Measurements from ENCODE around the gene HOXA5. TPM values are rescaled to one million over a fixed set of nuclear protein-coding genes. Genes with fewer than 3 reads are reported as not detected.

HOXA5 gene
- total RNA-seq, 2 experiments from 2014 or later = not detected

- ChIA-PET POLR2A (no interaction called here), CTCF (interaction anchor here (0.7 to 2.0 kb wide), 4 partner anchors 9 to 18 kb away, joined by 3 to 8 read pairs (median 4); partner anchors contain the start of genes HOXA10, HOXA6 and HOXA9)
These were observed 12.5 kb upstream of the HOXA5 start for GRCh38 chr7:27155816-27156507.

DNA sequence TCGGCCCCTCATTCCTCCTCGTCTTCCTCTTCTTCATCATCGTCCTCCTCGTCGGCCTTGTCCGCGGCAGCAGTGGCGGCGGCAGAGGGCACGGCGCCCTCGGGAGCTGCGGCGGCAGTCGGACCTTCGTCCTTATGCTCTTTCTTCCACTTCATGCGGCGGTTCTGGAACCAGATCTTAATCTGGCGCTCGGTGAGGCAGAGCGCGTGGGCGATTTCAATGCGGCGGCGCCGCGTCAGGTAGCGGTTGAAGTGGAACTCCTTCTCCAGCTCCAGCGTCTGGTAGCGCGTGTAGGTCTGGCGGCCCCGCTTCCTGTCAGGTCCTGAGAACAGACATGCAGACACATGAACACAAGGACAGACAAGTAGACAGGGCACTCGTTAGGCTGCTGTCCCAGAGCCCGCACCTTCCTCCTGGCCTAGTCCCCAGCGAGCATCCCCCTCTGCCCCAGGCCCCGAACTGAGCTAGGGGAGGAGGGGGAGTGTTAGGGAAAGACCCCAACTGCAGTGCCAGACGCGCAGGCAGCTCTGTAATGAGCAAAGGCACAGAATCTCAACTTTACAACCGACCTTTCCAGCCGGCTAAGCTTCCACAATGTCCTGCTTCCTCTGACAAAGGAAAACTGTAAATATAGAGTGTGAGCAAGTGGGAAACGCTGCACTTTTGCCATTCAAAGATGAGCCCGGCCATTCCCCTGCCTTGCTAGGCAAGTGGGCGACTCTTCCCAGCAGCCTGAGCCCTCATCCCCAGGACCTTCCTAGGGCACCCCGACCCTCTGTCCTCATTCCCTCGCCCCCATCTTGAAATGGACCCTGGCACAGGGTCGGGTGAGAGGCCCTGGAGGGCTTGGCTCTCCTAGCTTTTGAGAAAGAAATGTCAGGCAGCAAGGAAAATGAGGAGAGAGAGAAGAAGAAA is 11.7 kb upstream of the HOXA5 start:
- ChIA-PET CTCF (interaction anchor here (2.0 kb wide), 1 partner anchor 10 kb away, joined by 8 read pairs; the partner anchor contains the start of gene HOXA9), POLR2A (no interaction called here)

GRCh38 chr7:27154369-27154768 is 10.9 kb upstream of the HOXA5 start:
- POLR2A ChIA-PET = no interaction called here
- CTCF ChIA-PET = interaction anchor here (2.0 kb wide), 1 partner anchor 11 kb away, joined by 8 read pairs; the partner anchor contains the start of gene HOXA9

- POLR2A ChIA-PET = no interaction called here
These were observed 10.0 kb upstream of the HOXA5 start for GRCh38 chr7:27153526-27153925.

DNA sequence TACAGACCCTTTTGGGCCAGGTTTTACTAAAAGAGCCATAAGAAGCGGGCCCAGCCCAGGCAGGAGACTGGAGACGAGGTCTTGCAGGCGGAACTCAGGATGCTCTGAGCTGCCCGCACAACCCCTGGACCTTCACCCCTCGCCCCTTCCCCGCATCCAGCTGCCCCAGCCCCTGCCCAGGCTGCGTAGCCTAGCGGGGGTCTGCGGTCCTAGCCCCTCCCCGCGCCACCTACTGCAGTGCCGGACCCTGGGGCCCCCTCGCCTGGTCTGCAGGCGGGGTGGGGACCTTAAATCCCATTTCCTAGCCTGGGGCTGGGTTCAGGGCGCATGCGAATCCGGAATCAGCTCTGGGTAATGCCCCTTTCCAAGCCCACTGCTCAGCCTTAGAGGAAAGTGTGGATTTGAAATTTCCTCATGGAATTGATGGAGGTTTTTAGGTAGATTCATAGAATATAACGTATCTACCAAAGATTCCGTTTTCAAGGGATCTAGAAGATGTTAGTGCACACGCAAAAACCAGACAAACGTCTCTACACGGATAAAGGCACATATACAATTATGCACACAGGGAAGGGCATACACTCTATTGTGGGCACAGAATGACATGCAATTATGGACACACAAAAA is 9.4 kb upstream of the HOXA5 start:
- POLR2A ChIA-PET = no interaction called here
- CTCF ChIA-PET = interaction anchor here (1.0 to 1.4 kb wide), 2 partner anchors 8 to 38 kb away, joined by 3 to 7 read pairs; no protein-coding TSS in a partner anchor

More at GRCh38 chr7:27153526-27153925, 10.0 kb upstream of the HOXA5 start:
- CTCF ChIA-PET = no interaction called here

DNA sequence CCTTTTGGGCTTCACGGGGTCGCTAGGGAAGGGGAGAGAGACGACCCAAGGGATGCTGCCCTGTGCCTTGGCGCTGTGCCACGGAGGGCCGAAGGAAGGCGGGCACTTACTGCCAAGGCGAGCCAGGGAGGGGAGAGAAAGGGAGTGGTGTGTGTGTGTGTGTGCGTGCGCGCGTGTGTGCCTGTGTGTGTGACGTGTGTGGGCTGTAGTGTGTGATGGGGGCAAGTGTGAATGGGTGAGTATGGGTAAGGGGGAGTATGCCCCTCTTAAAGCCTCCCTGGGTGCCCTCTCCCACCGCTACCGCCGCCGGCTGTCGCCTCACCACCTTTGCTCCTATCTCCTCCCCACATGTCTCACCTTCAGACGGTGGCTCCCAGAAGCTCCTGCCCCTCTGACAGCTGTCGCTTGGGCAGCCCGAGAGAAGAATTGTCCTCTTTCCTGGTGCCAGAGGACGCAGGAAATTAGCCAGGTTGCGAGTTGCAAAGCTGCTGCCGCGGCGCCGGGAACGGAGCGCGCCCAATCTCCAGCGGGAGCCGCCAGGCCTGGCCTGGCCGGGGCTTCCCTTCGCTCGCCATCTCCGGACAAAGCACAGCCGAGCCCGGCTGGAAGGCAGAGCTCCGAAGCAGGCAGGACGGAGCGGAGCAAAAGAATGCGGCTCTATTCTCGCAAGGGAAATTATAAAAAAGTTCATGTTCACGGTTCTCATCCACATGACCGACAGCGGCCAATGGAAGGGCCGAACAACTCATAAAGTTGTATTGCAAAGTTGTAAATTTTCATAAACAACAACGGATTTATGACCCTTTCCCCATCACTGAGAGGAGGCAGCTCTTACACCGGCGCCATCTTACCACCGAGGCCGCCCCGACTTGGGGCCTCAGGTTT is 8.7 kb upstream of the HOXA5 start, which contains the start of gene HOXA3:
Gene HOXA3 (minus strand): TSS at position 653 of the 885 bp plus-strand sequence. CDS start 41,943 bp downstream, outside the sequence.
- POLR2A ChIA-PET = no interaction called here
- CTCF ChIA-PET = interaction anchor here (1.0 to 1.6 kb wide), 5 partner anchors 9 to 39 kb away, joined by 3 to 7 read pairs (median 5); partner anchors contain the start of gene HOXA4

GRCh38 chr7:27151341-27151930 is 8.0 kb upstream of the HOXA5 start:
- ChIA-PET POLR2A (no interaction called here), CTCF (interaction anchor here (1.0 to 1.6 kb wide), 8 partner anchors 10 to 469 kb away, joined by 3 to 6 read pairs (median 4); partner anchors contain the start of gene HOXA4)

DNA sequence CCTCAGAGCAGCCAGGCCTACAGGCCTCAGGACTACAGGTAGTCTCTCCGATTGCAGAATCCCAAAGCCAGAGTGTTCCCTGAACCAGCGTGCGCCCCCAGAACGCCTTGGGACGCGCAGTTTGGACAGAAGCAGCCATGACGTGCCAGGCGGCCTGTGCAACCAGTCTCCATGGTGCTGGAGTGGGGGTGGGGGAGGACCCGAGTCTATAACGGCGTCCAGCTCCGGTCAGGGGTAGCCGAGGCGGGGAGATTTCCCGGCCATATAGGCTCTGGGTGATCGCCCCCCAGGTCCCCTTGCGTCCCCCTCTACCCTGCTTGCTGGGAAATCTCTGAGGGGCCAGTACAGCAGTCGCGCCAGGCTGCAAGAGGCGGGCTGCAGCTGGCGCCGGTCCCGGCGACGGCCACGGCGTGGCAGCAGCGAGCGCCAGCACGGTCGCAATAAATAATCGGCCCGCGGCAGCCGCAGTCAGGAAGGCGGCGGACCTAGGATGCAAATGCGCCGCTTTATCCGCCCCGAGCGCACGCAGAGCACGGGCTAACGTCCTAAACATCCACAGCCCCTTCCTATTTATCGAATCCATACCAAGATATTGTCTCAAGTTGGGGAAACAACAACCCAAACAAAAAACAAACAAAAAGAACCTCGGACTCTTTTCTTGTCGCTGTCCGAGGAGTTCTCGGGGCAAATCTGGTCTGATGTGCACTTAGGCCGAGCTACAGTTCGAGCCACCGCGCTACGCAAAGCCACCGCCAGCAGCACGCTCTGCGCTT is 7.3 kb upstream of the HOXA5 start:
- ChIA-PET POLR2A (no interaction called here), CTCF (interaction anchor here (1.0 to 1.6 kb wide), 9 partner anchors 10 to 468 kb away, joined by 3 to 6 read pairs (median 4); partner anchors contain the start of genes HOXA11 and HOXA4)

DNA sequence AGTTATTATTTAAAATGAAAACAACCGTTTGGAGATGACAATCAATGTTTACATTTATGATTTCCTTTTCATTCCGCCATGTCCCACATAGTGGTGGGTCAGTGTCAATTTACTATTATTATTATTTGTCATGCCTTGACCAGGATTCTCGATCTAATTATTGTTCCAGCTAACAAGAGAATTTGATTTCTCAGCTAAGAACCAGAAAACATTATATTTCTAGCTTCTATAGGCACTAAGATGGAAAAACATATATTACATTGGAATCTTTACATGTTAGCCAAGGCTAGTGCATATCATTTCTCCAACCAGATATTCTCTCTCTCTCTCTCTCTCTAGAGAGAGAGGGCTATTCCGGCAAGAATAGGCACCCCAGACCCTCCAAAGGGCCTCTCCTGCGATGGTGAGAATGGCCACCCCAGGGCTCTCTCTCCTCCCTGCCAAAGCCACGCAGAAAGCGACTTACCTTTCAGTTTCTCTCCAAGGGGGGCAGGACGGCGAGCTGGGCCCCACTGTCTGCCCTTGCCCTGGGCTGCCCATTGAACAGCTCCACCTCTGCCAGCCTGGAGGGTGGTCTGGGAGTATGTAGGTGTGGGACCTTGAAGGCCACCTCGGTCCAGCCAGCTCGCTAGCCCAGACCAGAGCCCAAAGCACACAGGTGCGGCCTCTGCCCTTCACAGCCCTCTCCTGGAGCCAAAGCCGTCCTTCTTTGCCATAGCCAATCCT is 6.5 kb upstream of the HOXA5 start:
- CTCF ChIA-PET = interaction anchor here (0.8 to 1.6 kb wide), 10 partner anchors 9 to 468 kb away, joined by 3 to 6 read pairs (median 4); partner anchors contain the start of genes HOXA11 and HOXA4

DNA sequence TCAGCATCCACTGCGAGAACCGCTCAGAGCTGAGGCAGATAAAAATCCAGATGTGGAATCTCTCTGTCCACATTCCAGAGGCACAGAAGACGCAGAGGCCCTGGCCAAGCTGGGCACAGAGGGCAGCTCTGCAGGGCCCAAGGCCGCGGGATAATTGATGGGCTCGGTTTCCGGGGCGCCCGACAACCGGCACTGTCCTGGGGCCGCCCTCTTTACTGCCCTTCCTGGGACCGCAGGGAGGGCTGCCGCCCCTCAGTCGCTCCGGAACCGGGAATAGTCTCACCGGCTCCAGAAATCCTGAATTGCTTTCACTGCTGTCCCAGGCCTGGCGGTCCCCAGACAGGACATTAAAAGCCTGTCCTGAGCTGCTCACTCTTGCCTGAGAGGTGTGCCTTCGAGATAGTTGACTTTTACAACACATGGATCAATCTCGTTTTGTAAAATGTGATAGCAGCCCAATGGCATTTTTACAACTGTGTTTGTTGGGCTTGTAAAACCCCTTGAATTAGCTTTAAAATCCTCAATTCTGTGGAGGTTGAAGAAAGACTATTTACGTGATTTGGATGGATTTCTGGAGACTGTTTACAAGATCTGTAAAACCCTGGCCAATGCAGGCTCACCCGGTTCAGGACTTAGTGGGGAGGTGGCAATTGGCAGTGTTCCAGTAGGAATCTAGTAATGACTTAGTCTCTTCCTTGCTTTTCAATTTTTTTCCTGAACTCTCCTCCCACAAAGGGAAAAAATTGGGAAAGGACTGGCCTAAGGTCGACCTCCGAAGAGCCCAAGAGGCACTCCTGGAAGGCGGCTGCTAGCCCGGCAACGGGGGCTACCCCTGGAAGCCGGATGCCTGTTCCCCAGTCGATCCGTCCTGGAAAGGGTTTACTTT is 5.5 kb upstream of the HOXA5 start:
- POLR2A ChIA-PET = no interaction called here
- CTCF ChIA-PET = interaction anchor here (0.7 to 1.2 kb wide), 4 partner anchors 8 to 35 kb away, joined by 3 to 4 read pairs (median 4); partner anchors contain the start of gene HOXA11

More for the DNA sequence above, 6.5 kb upstream of the HOXA5 start:
- POLR2A ChIA-PET = no interaction called here

DNA sequence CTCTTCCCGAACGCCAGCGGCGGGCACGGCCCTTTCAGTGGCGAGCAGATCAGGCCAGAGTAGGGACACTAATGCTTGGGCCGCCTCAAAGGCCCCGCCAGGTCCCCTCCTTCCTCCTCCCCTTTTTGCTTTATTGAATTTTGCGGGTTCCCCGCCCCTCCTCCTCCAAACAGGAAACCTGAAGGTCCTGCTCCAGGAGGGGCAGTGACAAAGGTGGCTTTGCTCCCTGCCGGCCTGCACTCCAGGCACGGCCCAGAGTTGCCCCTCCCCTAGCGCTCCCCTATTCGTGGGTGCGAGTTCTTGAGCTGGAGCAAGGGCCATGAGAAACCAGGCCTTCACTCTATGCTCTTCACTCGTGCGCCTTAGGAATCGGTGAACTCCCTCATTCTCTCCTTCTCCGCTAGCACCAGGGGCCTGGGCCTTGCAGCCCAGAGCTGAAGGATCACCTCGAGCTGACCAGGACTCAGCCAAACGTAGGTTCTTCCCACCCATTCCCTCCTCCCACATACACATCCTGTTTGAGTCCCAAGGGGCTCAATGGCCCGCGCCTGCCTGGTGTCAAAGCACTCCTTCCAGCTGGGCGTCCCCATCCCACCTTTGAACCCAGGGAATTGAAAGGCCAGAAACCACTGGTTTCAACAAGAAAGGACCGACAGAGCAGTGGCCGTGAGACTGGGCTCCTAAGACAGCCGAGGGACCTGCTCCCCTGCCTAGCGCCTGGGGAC is 4.7 kb upstream of the HOXA5 start:
- POLR2A ChIA-PET = no interaction called here

DNA sequence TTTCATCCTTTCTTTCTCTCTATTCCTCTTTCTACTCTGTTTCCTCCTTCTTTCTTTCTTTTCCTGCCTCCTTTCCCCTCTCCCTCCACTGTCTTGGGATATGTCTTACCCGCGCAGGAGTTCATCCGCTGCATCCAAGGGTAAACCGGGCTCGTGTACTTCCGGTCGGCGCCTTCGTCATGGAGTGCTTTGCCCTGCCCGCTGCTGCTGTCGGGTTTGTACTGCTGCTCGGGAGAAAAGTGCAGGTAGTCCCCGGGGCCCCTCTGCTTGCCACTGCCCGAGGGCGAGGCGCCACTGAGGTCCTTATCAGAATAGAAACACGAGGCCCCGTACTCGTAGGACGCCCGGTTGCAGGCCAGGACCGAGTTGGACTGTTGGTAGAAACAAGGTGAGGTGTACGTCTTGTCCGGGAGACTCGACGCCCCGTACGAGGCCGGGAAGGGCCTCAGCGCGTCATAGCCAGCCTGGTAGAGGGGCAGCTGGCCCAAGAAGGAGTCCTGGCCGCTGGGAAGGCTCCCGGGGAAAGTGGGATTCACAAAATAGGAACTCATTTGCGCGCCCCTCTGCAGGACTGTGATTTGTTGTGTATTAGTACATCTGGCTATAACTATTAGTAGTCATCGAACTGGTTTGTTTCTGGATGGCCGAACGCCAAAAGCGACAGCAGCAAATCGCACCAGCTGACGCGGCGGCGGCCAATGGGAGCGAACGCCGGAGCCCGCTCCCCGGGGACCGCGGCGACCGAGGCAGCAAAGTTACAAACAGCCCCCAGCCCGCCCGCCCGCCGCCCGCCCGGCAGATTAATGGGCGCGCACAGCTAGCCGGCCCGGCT is 3.9 kb upstream of the HOXA5 start, which contains the start of gene HOXA6:
Gene HOXA6 (minus strand): TSS at position 576 of the 832 bp plus-strand sequence. CDS start 25 bp downstream, at position 551.
- POLR2A ChIA-PET = no interaction called here
- CTCF ChIA-PET = interaction anchor here (1.0 to 1.4 kb wide), 2 partner anchors 9 to 14 kb away, joined by 3 to 4 read pairs; partner anchors contain the start of gene HOXA7

More for the DNA sequence above, 4.7 kb upstream of the HOXA5 start:
- CTCF ChIA-PET = interaction anchor here (0.7 to 1.0 kb wide), 2 partner anchors 13 kb away, joined by 3 read pairs; no protein-coding TSS in a partner anchor

GRCh38 chr7:27146491-27147198 is 3.2 kb upstream of the HOXA5 start:
- POLR2A ChIA-PET = no interaction called here
- CTCF ChIA-PET = interaction anchor here (1.4 kb wide), 1 partner anchor 10 kb away, joined by 4 read pairs; the partner anchor contains the start of gene HOXA7

All from activated CD8-positive, alpha-beta memory T cell treated with anti-CD3 and anti-CD28 coated beads for 36 hours (primary cell).